Retinal pigment epithelial cell (primary cell): ENCODE measurements around the gene SRMS.

Experiments used
- DNase-seq: peaks from one replicate; pipeline ENCODE4 v3.0.0-alpha.2; 2010; ENCODE audit warnings: low read depth
- H3K4me3 ChIP-seq: 2 replicates; pipeline ENCODE4 v1.5.1; 2011; ENCODE audit warnings: mild to moderate bottlenecking, low read length, control low read depth, moderate library complexity
- CTCF ChIP-seq: conservative IDR thresholded peaks from 2 replicates; pipeline ENCODE4 v1.5.1; 2011; ENCODE audit warnings: low read depth, low read length, control low read depth, inconsistent platforms

SRMS gene

GRCh38 chr20:63513207-63513606 is 34.3 kb downstream of the SRMS start:
- no peak for DNase-seq
- no peak overlapping the region for H3K4me3 ChIP-seq
- no peak for TF ChIP-seq CTCF

DNA sequence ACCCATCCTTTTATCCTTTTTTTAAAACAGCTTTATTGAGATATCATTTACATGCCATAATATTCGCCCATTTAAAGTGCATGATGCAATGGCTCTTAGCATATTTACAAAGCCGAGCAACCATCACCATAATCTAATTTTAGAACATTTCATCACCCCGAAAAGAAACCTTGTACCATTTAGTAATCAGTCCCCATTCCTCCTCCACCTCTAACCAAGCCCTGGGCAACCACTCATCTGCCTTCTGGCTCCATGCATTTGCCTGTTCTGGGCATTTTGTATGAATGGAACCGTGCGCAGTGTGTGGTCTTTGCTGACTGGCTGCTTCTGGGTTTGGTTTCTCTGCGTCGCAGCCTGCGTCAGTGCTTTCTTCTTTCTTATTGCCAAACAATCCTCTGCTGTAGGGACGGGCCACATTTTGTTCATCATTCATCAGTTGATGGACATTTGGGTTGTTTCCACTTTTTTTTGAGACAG is 38.4 kb downstream of the SRMS start:
- no peak for TF ChIP-seq CTCF
- H3K4me3 ChIP-seq: no peak overlapping the region

DNA sequence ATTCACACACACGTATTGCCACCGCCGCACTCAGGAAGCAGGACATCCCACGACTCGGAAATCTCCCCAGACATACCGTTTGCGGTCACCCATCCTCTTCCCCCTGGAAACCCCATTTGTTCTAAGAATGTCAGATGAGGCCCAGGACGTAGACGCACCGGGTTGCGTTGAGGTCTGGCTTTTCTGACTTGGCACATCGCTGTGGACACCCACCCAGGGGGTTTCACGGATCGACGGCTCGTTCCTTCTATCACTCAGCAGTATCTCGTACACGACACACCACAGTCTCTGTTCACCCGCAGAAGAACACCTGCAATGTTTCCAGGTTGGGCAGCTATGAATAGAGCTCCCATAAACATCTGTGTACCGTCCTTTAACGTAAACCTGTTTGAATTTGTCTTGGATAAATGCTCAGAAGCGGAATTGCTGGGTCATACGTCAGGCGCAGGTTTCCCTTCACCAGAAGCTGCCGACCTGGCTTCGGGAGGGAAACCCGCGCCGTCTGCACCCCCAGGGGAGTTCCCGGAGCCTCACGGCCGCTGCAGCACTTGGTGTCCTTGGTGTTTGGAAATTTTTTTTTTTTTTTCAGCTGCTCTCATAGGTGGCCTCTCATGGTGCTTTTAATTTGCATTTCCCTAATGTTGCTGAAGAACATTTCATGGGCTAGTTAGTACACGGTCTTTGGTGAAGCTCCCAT is 39.3 kb downstream of the SRMS start:
- H3K4me3 ChIP-seq: no peak overlapping the region
- no peak for DNase-seq
- TF ChIP-seq CTCF: no peak

More for the DNA sequence above, 38.4 kb downstream of the SRMS start:
- DNase-seq: no peak

DNA sequence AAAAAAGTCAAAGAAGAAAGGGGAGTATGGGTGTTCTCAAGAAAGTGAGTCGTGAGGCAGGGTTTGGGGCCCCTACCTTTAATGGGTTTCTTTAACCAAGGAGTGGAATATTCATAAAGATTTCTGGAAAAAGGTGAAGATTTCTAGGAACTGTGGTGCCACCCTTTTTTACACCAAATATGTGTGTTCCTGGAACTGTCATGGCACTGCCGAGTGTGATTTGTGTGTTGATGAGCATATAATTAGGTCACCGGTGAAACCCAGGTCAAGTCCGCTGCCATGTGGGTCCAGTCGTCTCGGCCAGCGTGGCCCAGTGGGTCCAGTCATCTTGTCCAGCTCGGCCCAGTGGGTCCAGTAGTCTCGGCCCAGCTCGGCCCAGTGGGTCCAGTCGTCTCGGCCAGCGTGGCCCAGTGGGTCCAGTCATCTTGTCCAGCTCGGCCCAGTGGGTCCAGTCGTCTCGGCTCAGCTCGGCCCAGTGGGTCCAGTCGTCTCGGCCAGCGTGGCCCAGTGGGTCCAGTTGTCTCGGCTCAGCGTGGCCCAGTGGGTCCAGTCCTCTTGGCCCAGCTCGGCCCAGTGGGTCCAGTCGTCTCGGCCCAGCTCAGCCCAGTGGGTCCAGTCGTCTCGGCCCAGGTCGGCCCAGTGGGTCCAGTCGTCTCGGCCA is 40.3 kb downstream of the SRMS start:
- TF ChIP-seq CTCF: no peak
- no peak for DNase-seq
- H3K4me3 ChIP-seq: no peak overlapping the region

GRCh38 chr20:63505723-63506122 is 41.8 kb downstream of the SRMS start:
- TF ChIP-seq CTCF: no peak
- DNase-seq: no peak
- H3K4me3 ChIP-seq: no peak overlapping the region

GRCh38 chr20:63505281-63505680 is 42.3 kb downstream of the SRMS start:
- no peak for DNase-seq
- TF ChIP-seq CTCF: no peak
- no peak overlapping the region for H3K4me3 ChIP-seq

- no peak overlapping the region for H3K4me3 ChIP-seq
- TF ChIP-seq CTCF: no peak
- no peak for DNase-seq
Measured at GRCh38 chr20:63504642-63505041, 42.9 kb downstream of the SRMS start.
